Measurements from ENCODE around the gene HMCN1.

DNA sequence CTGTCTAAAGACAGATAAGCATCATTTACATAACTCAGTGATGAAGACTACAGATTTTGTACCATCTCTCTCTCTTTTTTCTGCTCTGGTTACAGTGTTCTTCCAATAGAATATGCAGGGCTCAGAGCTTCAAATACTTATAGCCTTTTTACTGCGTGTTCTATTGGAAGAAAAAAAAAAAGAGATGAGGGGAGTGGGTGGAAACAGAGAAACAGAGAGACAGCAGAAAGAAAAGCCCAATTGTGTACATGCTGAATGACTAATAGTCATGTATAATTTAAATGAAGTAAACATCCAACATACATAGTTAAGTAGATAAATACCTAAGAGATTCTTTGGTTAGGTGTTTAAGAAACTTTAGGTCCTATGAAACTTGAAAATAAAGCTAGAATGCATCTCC lies 151.9 kb downstream of the HMCN1 start:
- TF ChIP-seq CTCF (conservative IDR thresholded peaks at IDR 0.05) (no peak), EZH2 (IDR thresholded peaks at IDR 0.05; ENCODE audit: low read depth) (no peak)
